OCI-LY3 (cell line): ENCODE measurements around the gene XPO5.

ENCODE experiments used
- H2AFZ ChIP-seq: fragments of 200-600, 300-600 bp; shearing (Covaris generic); 2 replicates; pipeline ENCODE4 v1.6.0; 2014; ENCODE audit warnings: antibody characterized with exemption, low read depth, low read length
- H3K27ac ChIP-seq: fragments of 200-600, 300-600 bp; sonication (generic); 2 replicates; pipeline ENCODE4 v1.5.1; 2014; ENCODE audit warnings: mild to moderate bottlenecking, low read length, moderate library complexity, mixed read lengths
- H3K27me3 ChIP-seq: fragments of 200-600, 300-600 bp; sonication (generic); 2 replicates; pipeline ENCODE4 v1.6.1; 2014; ENCODE audit warnings: low read depth, low read length, mixed read lengths
- H3K36me3 ChIP-seq: fragments of 200-600, 300-600 bp; sonication (generic); replicated peaks from 2 replicates; pipeline ENCODE3; 2014; ENCODE audit warnings: low read depth, low read length, mixed read lengths
- H3K4me1 ChIP-seq: fragments of 300-600, 200-600 bp; sonication (generic); 2 replicates; pipeline ENCODE4 v1.6.1; 2014; ENCODE audit warnings: low read length, mixed read lengths
- H3K4me2 ChIP-seq: fragments of 200-600, 300-600 bp; sonication (generic); 2 replicates; pipeline ENCODE4 v1.6.1; 2014; ENCODE audit warnings: low read length, mixed read lengths
- H3K4me3 ChIP-seq: fragments of 300-600, 200-600 bp; sonication (generic); 2 replicates; pipeline ENCODE4 v1.5.1; 2014; ENCODE audit warnings: antibody characterized with exemption, mild to moderate bottlenecking, low read length, moderate library complexity
- H3K79me2 ChIP-seq: fragments of 300-600, 200-600 bp; shearing (Covaris generic); 2 replicates; pipeline ENCODE4 v1.6.1; 2014; ENCODE audit warnings: mild to moderate bottlenecking, low read length, mixed read lengths
- H3K9ac ChIP-seq: fragments of 300-600, 200-600 bp; shearing (Covaris generic); 2 replicates; pipeline ENCODE4 v1.6.0; 2014; ENCODE audit warnings: mild to moderate bottlenecking, low read length, moderate library complexity
- H3K9me3 ChIP-seq: fragments of 200-600, 300-600 bp; shearing (Covaris generic); 2 replicates; pipeline ENCODE4 v1.6.1; 2014; ENCODE audit warnings: low read length, mixed read lengths; ENCODE audit not compliant: insufficient read depth
- H4K20me1 ChIP-seq: fragments of 200-600, 300-600 bp; sonication (generic); 2 replicates; pipeline ENCODE4 v1.6.1; 2016; ENCODE audit warnings: low read length, mixed read lengths; ENCODE audit not compliant: insufficient read depth
- EZH2phosphoT487 ChIP-seq: fragments of 200-600 bp; shearing (Covaris generic); IDR thresholded peaks from 2 replicates; pipeline ENCODE4 v1.6.1; 2018; ENCODE audit warnings: antibody characterized with exemption, mixed run types, low read depth
- TF ChIP-seq, protein P1 (sequence below): fragments of 200-600, 300-600 bp; sonication (generic); IDR thresholded peaks from 2 replicates; pipeline ENCODE4 v1.5.1; 2014; ENCODE audit warnings: antibody characterized with exemption, low read length, low read depth

The XPO5 gene

DNA sequence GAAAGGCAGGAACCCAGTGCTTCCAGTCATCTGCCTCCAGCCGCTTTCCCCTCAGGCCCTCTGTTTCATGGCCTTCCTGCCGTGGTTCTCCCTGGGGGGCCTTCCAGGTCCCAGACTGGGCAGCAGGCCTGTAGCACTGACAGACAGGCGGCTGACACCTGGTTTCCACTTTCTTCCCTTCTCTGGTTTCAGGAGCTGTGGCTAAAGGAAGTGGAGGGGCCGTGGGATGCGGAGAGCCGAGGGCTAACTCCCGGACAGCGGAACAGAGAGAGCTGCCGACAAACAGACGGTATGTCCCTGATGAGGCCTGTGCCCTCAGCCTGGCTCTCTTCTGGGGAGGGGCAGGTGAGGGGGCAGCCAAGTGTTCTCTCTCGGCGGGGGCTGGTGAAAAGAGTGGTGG lies 78.1 kb downstream of the XPO5 start:
- H3K4me1 ChIP-seq = no peaks in the 10 kb centered on the region
- H3K9ac ChIP-seq = no peak overlapping the region
- no peak overlapping the region for H3K4me2 ChIP-seq
- no peaks in the 10 kb centered on the region for H3K27me3 ChIP-seq
- H3K27ac ChIP-seq = no peak overlapping the region
- no peaks in the 10 kb centered on the region for H3K9me3 ChIP-seq
- H2AFZ ChIP-seq = no peak overlapping the region
- no peak for TF ChIP-seq EZH2phosphoT487
- TF ChIP-seq, protein P1, sequence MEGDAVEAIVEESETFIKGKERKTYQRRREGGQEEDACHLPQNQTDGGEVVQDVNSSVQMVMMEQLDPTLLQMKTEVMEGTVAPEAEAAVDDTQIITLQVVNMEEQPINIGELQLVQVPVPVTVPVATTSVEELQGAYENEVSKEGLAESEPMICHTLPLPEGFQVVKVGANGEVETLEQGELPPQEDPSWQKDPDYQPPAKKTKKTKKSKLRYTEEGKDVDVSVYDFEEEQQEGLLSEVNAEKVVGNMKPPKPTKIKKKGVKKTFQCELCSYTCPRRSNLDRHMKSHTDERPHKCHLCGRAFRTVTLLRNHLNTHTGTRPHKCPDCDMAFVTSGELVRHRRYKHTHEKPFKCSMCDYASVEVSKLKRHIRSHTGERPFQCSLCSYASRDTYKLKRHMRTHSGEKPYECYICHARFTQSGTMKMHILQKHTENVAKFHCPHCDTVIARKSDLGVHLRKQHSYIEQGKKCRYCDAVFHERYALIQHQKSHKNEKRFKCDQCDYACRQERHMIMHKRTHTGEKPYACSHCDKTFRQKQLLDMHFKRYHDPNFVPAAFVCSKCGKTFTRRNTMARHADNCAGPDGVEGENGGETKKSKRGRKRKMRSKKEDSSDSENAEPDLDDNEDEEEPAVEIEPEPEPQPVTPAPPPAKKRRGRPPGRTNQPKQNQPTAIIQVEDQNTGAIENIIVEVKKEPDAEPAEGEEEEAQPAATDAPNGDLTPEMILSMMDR = no peak
- H3K79me2 ChIP-seq = peaks cover 4% of the 10 kb centered on the region; the same call in 1 of the 2 replicates
- no peak overlapping the region for H3K4me3 ChIP-seq
- peaks cover 34% of the 10 kb centered on the region for H3K36me3 ChIP-seq
- peaks cover 20% of the 10 kb centered on the region for H4K20me1 ChIP-seq

DNA sequence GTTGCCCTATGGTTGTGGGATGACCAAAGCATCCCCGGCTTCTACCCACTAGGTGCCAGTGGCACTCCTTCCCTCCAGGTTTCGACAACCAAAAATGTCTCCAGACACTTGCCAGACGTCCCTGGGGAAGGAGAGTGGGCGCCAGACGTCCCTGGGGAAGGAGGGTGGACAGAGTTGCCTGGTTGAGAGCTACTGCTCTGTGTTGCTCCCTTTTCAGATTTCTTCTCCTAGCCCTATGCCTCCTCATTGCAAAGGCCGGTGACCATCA lies 78.8 kb downstream of the XPO5 start:
- no peaks in the 10 kb centered on the region for H3K27me3 ChIP-seq
- no peak overlapping the region for H3K4me2 ChIP-seq

GRCh38 chr6:43496370-43497128 lies 79.3 kb downstream of the XPO5 start:
- Histone ChIP-seq H3K4me2 (no peak overlapping the region), H4K20me1 (peaks cover 27% of the 10 kb centered on the region), H3K79me2 (peaks cover 12% of the 10 kb centered on the region; the same call in 1 of the 2 replicates), H3K27ac (no peak overlapping the region), H2AFZ (no peak overlapping the region), H3K9ac (no peak overlapping the region), H3K27me3 (no peaks in the 10 kb centered on the region), H3K9me3 (no peaks in the 10 kb centered on the region), H3K36me3 (peaks cover 28% of the 10 kb centered on the region), H3K4me1 (no peaks in the 10 kb centered on the region), H3K4me3 (no peak overlapping the region)
- TF ChIP-seq EZH2phosphoT487 = no peak
- TF ChIP-seq, protein P1 = peak; percentile 47

More for the DNA sequence above, 78.8 kb downstream of the XPO5 start:
- no peaks in the 10 kb centered on the region for H3K4me1 ChIP-seq
- H4K20me1 ChIP-seq = peaks cover 26% of the 10 kb centered on the region
- no peak overlapping the region for H2AFZ ChIP-seq
- no peak overlapping the region for H3K9ac ChIP-seq
- H3K9me3 ChIP-seq = no peaks in the 10 kb centered on the region
- H3K27ac ChIP-seq = no peak overlapping the region
- H3K4me3 ChIP-seq = no peak overlapping the region
- peaks cover 10% of the 10 kb centered on the region; the same call in 1 of the 2 replicates for H3K79me2 ChIP-seq
- H3K36me3 ChIP-seq = peaks cover 28% of the 10 kb centered on the region
- TF ChIP-seq, protein P1 = no peak
- TF ChIP-seq EZH2phosphoT487 = no peak

- H3K4me2 ChIP-seq = no peak overlapping the region
- no peak overlapping the region for H2AFZ ChIP-seq
- H3K79me2 ChIP-seq = peaks cover 12% of the 10 kb centered on the region; the same call in 1 of the 2 replicates
- no peaks in the 10 kb centered on the region for H3K27me3 ChIP-seq
- H3K36me3 ChIP-seq = peaks cover 20% of the 10 kb centered on the region
- H4K20me1 ChIP-seq = peaks cover 27% of the 10 kb centered on the region
- no peaks in the 10 kb centered on the region for H3K4me1 ChIP-seq
- no peak overlapping the region for H3K9ac ChIP-seq
- TF ChIP-seq, protein P1 = no peak
- no peak for TF ChIP-seq EZH2phosphoT487
- H3K4me3 ChIP-seq = no peak overlapping the region
- H3K27ac ChIP-seq = no peak overlapping the region
- no peaks in the 10 kb centered on the region for H3K9me3 ChIP-seq
Measured at GRCh38 chr6:43495409-43495941, 80.4 kb downstream of the XPO5 start.
